CD4-positive, alpha-beta T cell (primary cell): ENCODE data around the gene ST6GAL1. TPM values are rescaled to one million over a fixed set of nuclear protein-coding genes. Genes with fewer than 3 reads are reported as not detected.

Source experiments
- ATAC-seq: fragments of 200-7000 bp; cut with Tn5 transposase; one replicate; pipeline ENCODE4 v1.10.0; 2022; ENCODE audit warnings: mild to moderate bottlenecking; ENCODE audit not compliant: poor library complexity
- CTCF ChIA-PET: fragments of 350-600 bp; sonication (Branson Sonifier 250); formaldehyde crosslinking; loops from one replicate; lab custom pipeline; 2021; ENCODE audit warnings: antibody characterized with exemption, inconsistent platforms; lab: Charles Lee
- POLR2A ChIA-PET: fragments of 350-600 bp; sonication (Branson Sonifier 250); formaldehyde crosslinking; loops from one replicate; lab custom pipeline; 2021; ENCODE audit warnings: antibody characterized with exemption, inconsistent platforms; lab: Charles Lee
- DNase-seq, 14 experiments: peaks; one replicate each; pipeline ENCODE4 v3.0.0-alpha.2; 2013 to 2020; ENCODE audit warnings: mixed read lengths in 2 of 14
- H3K27ac ChIP-seq, 2 donors: one replicate each; pipeline versions ENCODE4 v1.5.1 to v1.7.0; 2013; ENCODE audit warnings: low read length in 2 of 2, low read depth in 1 of 2, mild to moderate bottlenecking in 1 of 2
- H3K27me3 ChIP-seq, 2 experiments: 1 replicate in 1 of 2; 2 replicates in 1 of 2; pipeline versions ENCODE4 v1.6.1 to v1.7.0; 2013; ENCODE audit warnings: low read length in 2 of 2, control low read depth in 1 of 2, mild to moderate bottlenecking in 1 of 2, moderate library complexity in 1 of 2; ENCODE audit not compliant: insufficient read depth in 2 of 2, control insufficient read depth in 1 of 2
- H3K36me3 ChIP-seq: one replicate; pipeline ENCODE4 v1.6.1; 2013; ENCODE audit warnings: low read length, control low read depth; ENCODE audit not compliant: insufficient read depth
- H3K4me1 ChIP-seq: one replicate; pipeline ENCODE4 v1.6.1; 2013; ENCODE audit warnings: low read length, control low read depth; ENCODE audit not compliant: insufficient read depth
- H3K4me3 ChIP-seq: one replicate; pipeline ENCODE4 v1.5.1; 2013; ENCODE audit warnings: mild to moderate bottlenecking, low read length, moderate library complexity
- H3K9me3 ChIP-seq, 2 experiments: 1 replicate in 1 of 2; 2 replicates in 1 of 2; pipeline versions ENCODE4 v1.6.1 to v1.7.0; 2013; ENCODE audit warnings: low read length in 2 of 2, mild to moderate bottlenecking in 2 of 2, control low read depth in 1 of 2, moderate library complexity in 1 of 2; ENCODE audit not compliant: control insufficient read depth in 1 of 2, insufficient read depth in 1 of 2
- H3K27ac Mint-ChIP-seq: one replicate; pipeline ENCODE4 v1.8.0; 2020; ENCODE audit warnings: mixed read lengths
- H3K27me3 Mint-ChIP-seq: one replicate; pipeline ENCODE4 v1.8.0; 2021; ENCODE audit warnings: mixed read lengths
- H3K36me3 Mint-ChIP-seq: one replicate; pipeline ENCODE4 v1.8.0; 2021; ENCODE audit warnings: low read depth, mixed read lengths
- H3K4me1 Mint-ChIP-seq: one replicate; pipeline ENCODE4 v1.8.0; 2021; ENCODE audit warnings: low read depth, mixed read lengths
- H3K4me3 Mint-ChIP-seq: one replicate; pipeline ENCODE4 v1.8.0; 2020; ENCODE audit warnings: mild to moderate bottlenecking, mixed read lengths
- H3K9me3 Mint-ChIP-seq: one replicate; pipeline ENCODE4 v1.8.0; 2020; ENCODE audit warnings: mixed read lengths
- CTCF ChIP-seq: fragments of 200-600 bp; IDR thresholded peaks from one replicate; pipeline ENCODE4 v1.8.0; 2022; ENCODE audit warnings: antibody characterized with exemption, mild to moderate bottlenecking
- intact Hi-C, 2 experiments: fragments of 100-400 bp; cut with DNase I in 1 of 2; cut with micrococcal nuclease in 1 of 2; formaldehyde crosslinking; loops; one replicate each; pipeline versions ENCODE4 v1.15.1 to v1.9.0; 2023 to 2025; cut with DNase I, micrococcal nuclease
- total RNA-seq, 174 experiments: library from RNA in 2 of 174; stranded (reverse) in 2 of 174; gene quantifications; one replicate each; pipeline ENCODE4 v1.2.3 and lab custom pipeline; 2021 to 2026

The ST6GAL1 gene
- total RNA-seq, 2 experiments from 2014 or later: 27.6 to 29.1 TPM

GRCh38 chr3:187042346-187042745, 112.0 kb downstream of the ST6GAL1 start:
- H3K36me3 Mint-ChIP-seq: peaks cover 87% of the 10 kb centered on the region
- no peaks in the 10 kb centered on the region for H3K9me3 ChIP-seq
- peaks cover 70% of the 10 kb centered on the region for H3K4me1 ChIP-seq
- H3K27me3 Mint-ChIP-seq: no peaks in the 10 kb centered on the region
- peak overlapping the region; percentile 56 to 84 for H3K27ac ChIP-seq
- H3K4me3 Mint-ChIP-seq: peak overlapping the region; percentile 40
- CTCF ChIA-PET: interaction anchor here (1.5 to 1.8 kb wide), 2 partner anchors 15 kb away, joined by 5 to 6 read pairs; no protein-coding TSS in a partner anchor
- peaks cover 90% of the 10 kb centered on the region for H3K4me1 Mint-ChIP-seq
- TF ChIP-seq CTCF: no peak
- intact Hi-C loops: loop anchor here (2.0 to 5.0 kb wide), 2 partner anchors 16 to 40 kb away; no protein-coding TSS in a partner anchor
- H3K27me3 ChIP-seq: no peaks in the 10 kb centered on the region
- DNase-seq: no peak
- POLR2A ChIA-PET: interaction anchor here (1.0 to 12.6 kb wide), 4 partner anchors 13 to 133 kb away, joined by 3 to 180 read pairs (median 3); no protein-coding TSS in a partner anchor
- no peak overlapping the region for H3K4me3 ChIP-seq
- peaks cover 82% of the 10 kb centered on the region for H3K36me3 ChIP-seq
- no peak for ATAC-seq
- H3K27ac Mint-ChIP-seq: peak overlapping the region; percentile 93
- H3K9me3 Mint-ChIP-seq: no peaks in the 10 kb centered on the region

- Histone ChIP-seq H3K27ac (peak overlapping the region; percentile 56 to 84), H3K9me3 (no peaks in the 10 kb centered on the region), H3K36me3 (peaks cover 82% of the 10 kb centered on the region), H3K27me3 (no peaks in the 10 kb centered on the region), H3K4me1 (peaks cover 70% of the 10 kb centered on the region), H3K4me3 (no peak overlapping the region)
- ATAC-seq (no peak), DNase-seq (no peak)
- TF ChIP-seq CTCF: no peak
- POLR2A ChIA-PET: interaction anchor here (1.4 to 12.6 kb wide), 3 partner anchors 14 to 22 kb away, joined by 3 to 180 read pairs (median 4); no protein-coding TSS in a partner anchor
- Mint-ChIP-seq H3K4me1 (peaks cover 97% of the 10 kb centered on the region), H3K36me3 (peaks cover 92% of the 10 kb centered on the region), H3K9me3 (no peaks in the 10 kb centered on the region), H3K27ac (peak overlapping the region; percentile 93), H3K4me3 (peak overlapping the region; percentile 49), H3K27me3 (no peaks in the 10 kb centered on the region)
- CTCF ChIA-PET: interaction anchor here (1.5 kb wide), 1 partner anchor 15 kb away, joined by 5 read pairs; no protein-coding TSS in a partner anchor
- intact Hi-C loops: loop anchor here (2.0 to 5.0 kb wide), 2 partner anchors 16 to 41 kb away; no protein-coding TSS in a partner anchor
These were observed 112.6 kb downstream of the ST6GAL1 start for GRCh38 chr3:187042874-187043458.

GRCh38 chr3:187044206-187044605, 113.9 kb downstream of the ST6GAL1 start:
- H3K4me1 Mint-ChIP-seq: peaks cover 96% of the 10 kb centered on the region
- intact Hi-C loops: loop anchor here in 1 of 2 experiments (5.0 kb wide), 1 partner anchor 42 kb away; no protein-coding TSS in a partner anchor
- POLR2A ChIA-PET: interaction anchor here (1.0 to 12.6 kb wide), 4 partner anchors 15 to 95 kb away, joined by 3 to 180 read pairs (median 4); partner anchors contain the start of gene RPL39L
- peaks cover 93% of the 10 kb centered on the region for H3K36me3 Mint-ChIP-seq
- Histone ChIP-seq H3K27ac (no peak overlapping the region), H3K36me3 (peaks cover 81% of the 10 kb centered on the region), H3K9me3 (no peaks in the 10 kb centered on the region), H3K4me3 (no peak overlapping the region), H3K27me3 (no peaks in the 10 kb centered on the region), H3K4me1 (peaks cover 71% of the 10 kb centered on the region)
- peak overlapping the region; percentile 93 for H3K27ac Mint-ChIP-seq
- CTCF ChIA-PET: interaction anchor here (0.7 to 0.9 kb wide), 2 partner anchors 16 to 95 kb away, joined by 3 to 4 read pairs; partner anchors contain the start of gene RPL39L
- H3K4me3 Mint-ChIP-seq: peak overlapping the region; percentile 65
- no peak for TF ChIP-seq CTCF
- no peak for ATAC-seq
- DNase-seq: no peak
- H3K27me3 Mint-ChIP-seq: no peaks in the 10 kb centered on the region
- no peaks in the 10 kb centered on the region for H3K9me3 Mint-ChIP-seq
